Mesothelial cell of epicardium (in vitro differentiated cells): ENCODE results near the gene LAMC2. TPM values are rescaled to one million over a fixed set of nuclear protein-coding genes. Genes with fewer than 3 reads are reported as not detected.

ENCODE experiments used
- DNase-seq, 2 experiments: peaks; one replicate each; pipeline ENCODE4 v3.0.0; 2021; ENCODE audit warnings: low spot score in 2 of 2; ENCODE audit not compliant: unreplicated experiment in 2 of 2
- H3K27ac Mint-ChIP-seq: 2 replicates; pipeline ENCODE4 v1.8.0; 2021; ENCODE audit warnings: mixed read lengths
- H3K27me3 Mint-ChIP-seq: 2 replicates; pipeline ENCODE4 v1.8.0; 2021; ENCODE audit warnings: low read depth, mixed read lengths
- H3K36me3 Mint-ChIP-seq: 2 replicates; pipeline ENCODE4 v1.8.0; 2021; ENCODE audit warnings: mixed read lengths
- H3K4me1 Mint-ChIP-seq: 2 replicates; pipeline ENCODE4 v1.8.0; 2021; ENCODE audit warnings: mixed read lengths
- H3K4me3 Mint-ChIP-seq: 2 replicates; pipeline ENCODE4 v1.8.0; 2021; ENCODE audit warnings: mild to moderate bottlenecking, moderate library complexity, mixed read lengths
- H3K9me3 Mint-ChIP-seq: 2 replicates; pipeline ENCODE4 v1.8.0; 2021; ENCODE audit warnings: mixed read lengths
- total RNA-seq: library from RNA; stranded (reverse); gene quantifications from 3 replicates; pipeline ENCODE4 v1.2.1, GENCODE V29; 2021
- TF ChIP-seq, protein P1 (sequence below): fragments of 200-600 bp; sonication (generic); IDR thresholded peaks from one replicate; pipeline ENCODE4 v1.5.0; 2021; ENCODE audit warnings: antibody characterized with exemption; ENCODE audit not compliant: unreplicated experiment

The LAMC2 gene
- total RNA-seq, 1 donor from 2014 or later = 10.4 TPM

DNA sequence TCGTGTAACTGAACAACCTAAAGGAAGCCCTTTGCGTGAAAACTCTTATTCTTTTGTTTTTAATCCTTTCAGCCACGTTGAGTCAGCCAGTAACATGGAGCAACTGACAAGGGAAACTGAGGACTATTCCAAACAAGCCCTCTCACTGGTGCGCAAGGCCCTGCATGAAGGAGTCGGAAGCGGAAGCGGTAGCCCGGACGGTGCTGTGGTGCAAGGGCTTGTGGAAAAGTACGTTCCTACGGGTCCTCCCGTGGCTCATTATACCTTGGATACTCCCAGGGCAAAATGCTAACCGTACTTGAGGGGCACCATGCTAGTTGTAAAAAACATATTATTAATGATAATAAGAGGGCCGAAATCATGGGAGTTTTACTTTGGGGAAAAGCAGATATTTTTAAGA lies 49.4 kb downstream of the LAMC2 start:
- no peaks in the 10 kb centered on the region for H3K9me3 Mint-ChIP-seq
- TF ChIP-seq, protein P1, sequence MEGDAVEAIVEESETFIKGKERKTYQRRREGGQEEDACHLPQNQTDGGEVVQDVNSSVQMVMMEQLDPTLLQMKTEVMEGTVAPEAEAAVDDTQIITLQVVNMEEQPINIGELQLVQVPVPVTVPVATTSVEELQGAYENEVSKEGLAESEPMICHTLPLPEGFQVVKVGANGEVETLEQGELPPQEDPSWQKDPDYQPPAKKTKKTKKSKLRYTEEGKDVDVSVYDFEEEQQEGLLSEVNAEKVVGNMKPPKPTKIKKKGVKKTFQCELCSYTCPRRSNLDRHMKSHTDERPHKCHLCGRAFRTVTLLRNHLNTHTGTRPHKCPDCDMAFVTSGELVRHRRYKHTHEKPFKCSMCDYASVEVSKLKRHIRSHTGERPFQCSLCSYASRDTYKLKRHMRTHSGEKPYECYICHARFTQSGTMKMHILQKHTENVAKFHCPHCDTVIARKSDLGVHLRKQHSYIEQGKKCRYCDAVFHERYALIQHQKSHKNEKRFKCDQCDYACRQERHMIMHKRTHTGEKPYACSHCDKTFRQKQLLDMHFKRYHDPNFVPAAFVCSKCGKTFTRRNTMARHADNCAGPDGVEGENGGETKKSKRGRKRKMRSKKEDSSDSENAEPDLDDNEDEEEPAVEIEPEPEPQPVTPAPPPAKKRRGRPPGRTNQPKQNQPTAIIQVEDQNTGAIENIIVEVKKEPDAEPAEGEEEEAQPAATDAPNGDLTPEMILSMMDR = no peak
- H3K27me3 Mint-ChIP-seq = no peaks in the 10 kb centered on the region
- no peak for DNase-seq
- peak overlapping the region; percentile 67 for H3K4me3 Mint-ChIP-seq
- peaks cover 5% of the 10 kb centered on the region for H3K36me3 Mint-ChIP-seq
- H3K4me1 Mint-ChIP-seq = peaks cover 29% of the 10 kb centered on the region
- peak overlapping the region; percentile 95 for H3K27ac Mint-ChIP-seq

DNA sequence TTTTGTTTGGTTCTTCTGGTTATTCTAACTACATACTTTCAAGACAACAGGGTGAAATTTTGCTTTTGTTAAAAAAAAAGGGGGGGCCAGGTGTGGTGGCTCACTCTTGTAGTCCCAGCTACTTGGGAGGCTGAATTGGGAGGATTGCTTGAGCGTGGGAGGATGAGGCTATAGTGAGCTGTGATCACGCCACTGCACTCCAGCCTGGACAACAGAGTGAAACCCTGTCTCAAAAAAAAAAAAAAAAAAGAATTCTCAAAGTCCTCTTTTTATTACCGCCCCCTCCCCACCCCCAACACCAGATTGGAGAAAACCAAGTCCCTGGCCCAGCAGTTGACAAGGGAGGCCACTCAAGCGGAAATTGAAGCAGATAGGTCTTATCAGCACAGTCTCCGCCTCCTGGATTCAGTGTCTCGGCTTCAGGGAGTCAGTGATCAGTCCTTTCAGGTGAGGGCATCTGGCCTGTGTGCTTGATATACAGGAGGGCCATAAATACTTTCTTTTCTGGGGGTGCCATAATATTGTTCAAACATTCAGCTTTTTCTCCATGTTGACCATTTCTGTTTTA lies 50.2 kb downstream of the LAMC2 start:
- Mint-ChIP-seq H3K4me1 (peaks cover 24% of the 10 kb centered on the region), H3K36me3 (peaks cover 5% of the 10 kb centered on the region), H3K9me3 (no peaks in the 10 kb centered on the region), H3K27me3 (no peaks in the 10 kb centered on the region), H3K4me3 (no peak overlapping the region), H3K27ac (no peak overlapping the region)
- TF ChIP-seq, protein P1 = no peak
- no peak for DNase-seq

DNA sequence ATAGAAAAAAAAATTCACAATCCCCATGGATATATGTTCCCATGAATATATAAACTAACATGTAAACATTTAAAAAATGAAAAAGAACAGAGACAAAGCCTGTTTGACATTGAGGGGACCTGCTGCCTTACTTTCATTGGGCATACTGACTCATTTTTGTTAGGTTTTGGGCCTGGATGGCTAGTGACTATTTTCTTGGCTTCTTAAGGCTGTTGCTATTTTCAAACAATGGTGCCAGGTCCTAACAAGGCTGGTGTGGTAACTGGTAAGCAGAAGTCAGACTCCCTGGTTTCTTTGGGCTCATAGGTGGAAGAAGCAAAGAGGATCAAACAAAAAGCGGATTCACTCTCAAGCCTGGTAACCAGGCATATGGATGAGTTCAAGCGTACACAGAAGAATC lies 51.0 kb downstream of the LAMC2 start:
- TF ChIP-seq, protein P1 = no peak
- Mint-ChIP-seq H3K4me3 (no peak overlapping the region), H3K36me3 (peaks cover 5% of the 10 kb centered on the region), H3K9me3 (no peaks in the 10 kb centered on the region), H3K27ac (no peak overlapping the region), H3K4me1 (peaks cover 24% of the 10 kb centered on the region), H3K27me3 (no peaks in the 10 kb centered on the region)
- no peak for DNase-seq

DNA sequence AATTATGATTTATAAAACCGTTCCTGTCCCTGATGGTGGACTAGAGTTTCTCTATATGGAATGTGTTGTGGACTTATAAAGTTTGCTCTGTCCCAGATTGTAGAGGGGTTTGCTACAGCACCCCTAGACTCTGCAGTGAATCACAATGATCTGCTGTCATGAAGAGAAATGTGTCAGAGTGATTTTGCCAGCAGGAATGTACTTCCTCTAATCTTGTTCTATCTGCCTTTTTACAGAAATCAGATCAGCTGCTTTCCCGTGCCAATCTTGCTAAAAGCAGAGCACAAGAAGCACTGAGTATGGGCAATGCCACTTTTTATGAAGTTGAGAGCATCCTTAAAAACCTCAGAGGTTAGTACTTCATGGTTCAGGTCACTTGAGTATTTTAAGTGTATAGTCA lies 52.0 kb downstream of the LAMC2 start:
- Mint-ChIP-seq H3K4me3 (no peak overlapping the region), H3K36me3 (peaks cover 5% of the 10 kb centered on the region), H3K9me3 (no peaks in the 10 kb centered on the region), H3K4me1 (peaks cover 22% of the 10 kb centered on the region), H3K27ac (no peak overlapping the region), H3K27me3 (no peaks in the 10 kb centered on the region)
- TF ChIP-seq, protein P1 = no peak
- DNase-seq = no peak

DNA sequence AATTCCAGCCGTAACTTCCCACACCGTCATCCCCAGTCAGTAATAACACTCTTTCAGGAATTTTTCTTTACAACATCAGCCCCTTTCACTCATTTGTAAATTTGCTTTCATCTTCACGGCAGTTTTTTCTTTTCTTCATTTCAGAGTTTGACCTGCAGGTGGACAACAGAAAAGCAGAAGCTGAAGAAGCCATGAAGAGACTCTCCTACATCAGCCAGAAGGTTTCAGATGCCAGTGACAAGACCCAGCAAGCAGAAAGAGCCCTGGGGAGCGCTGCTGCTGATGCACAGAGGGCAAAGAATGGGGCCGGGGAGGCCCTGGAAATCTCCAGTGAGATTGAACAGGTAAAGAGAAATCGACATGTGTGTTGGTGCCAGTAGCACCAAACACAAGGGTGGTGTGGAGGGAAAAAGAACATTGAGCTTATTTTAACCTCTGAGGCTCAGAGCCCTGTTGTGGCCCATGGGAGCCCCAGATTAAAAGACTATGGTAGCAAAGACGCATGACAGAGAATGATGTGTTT lies 53.2 kb downstream of the LAMC2 start:
- Mint-ChIP-seq H3K4me1 (peaks cover 17% of the 10 kb centered on the region), H3K4me3 (no peak overlapping the region), H3K9me3 (no peaks in the 10 kb centered on the region), H3K27ac (no peak overlapping the region), H3K36me3 (peaks cover 5% of the 10 kb centered on the region), H3K27me3 (no peaks in the 10 kb centered on the region)
- TF ChIP-seq, protein P1 = no peak
- DNase-seq = no peak
